SK-N-MC (cell line): Measurements from ENCODE around the gene HOXC5.
"Not testable (repeated sequence)": the region's sequence is repeated elsewhere in the genome, so short reads cannot be mapped to it uniquely, and the experiment has no call there.

Experiments
- EZH2 ChIP-seq: fragments of 200-600 bp; sonication (generic); IDR thresholded peaks from one replicate; pipeline ENCODE4 v1.6.1; 2017; ENCODE audit warnings: antibody characterized with exemption
- POLR2AphosphoS5 ChIP-seq: IDR thresholded peaks from 2 replicates; pipeline ENCODE4 v1.6.1; 2012; ENCODE audit warnings: mild to moderate bottlenecking, low read depth, low read length, borderline replicate concordance

DNA sequence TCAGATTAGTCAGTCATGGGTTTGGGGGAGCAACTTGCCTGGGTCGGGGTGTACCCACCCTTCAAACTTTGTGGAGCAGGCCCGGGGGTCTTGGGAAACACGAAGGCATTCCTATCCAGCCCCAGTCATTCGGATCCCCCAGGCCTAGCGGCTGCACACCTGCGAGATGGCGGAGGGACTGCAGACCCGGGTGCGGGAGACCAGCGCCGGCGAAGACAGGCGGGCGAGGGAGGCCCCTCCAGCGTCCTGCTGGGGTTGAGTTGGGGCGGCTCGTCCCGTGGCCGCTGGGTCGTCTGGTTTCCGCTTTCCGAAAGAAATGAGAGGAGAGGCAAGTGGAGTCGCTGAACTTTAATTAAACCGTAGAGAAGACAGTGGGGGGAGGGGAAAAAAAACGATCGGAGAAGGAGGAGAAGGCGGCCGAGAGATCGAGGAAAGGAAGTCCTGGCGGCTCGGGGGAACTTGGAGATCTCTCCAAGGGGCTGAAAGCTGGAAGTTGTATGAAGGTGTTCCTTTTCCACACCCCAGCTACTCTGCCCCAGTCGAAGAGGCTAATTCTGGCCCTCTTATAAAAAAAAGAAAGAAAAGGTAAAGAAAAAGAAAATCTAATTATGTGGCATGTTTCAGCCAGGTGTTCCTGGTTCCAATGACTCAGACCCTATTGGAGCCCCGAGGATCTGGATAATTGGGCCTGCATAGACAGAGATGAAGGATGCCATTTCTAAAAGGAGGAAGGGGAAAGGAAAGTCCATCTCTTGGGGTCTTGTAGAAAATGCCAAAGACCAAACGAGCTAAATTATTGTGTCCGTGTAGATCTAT lies 48.9 kb downstream of the HOXC5 start:
- TF ChIP-seq POLR2AphosphoS5, EZH2: not testable (repeated sequence)
